ENCODE measurements around the gene MAPK10. TPM values are rescaled to one million over a fixed set of nuclear protein-coding genes. Genes with fewer than 3 reads are reported as not detected.
A peak's percentile ranks its signal among the peaks of the same experiment; 100 is the strongest.

The MAPK10 gene
- total and polyA plus RNA-seq, 2 of the 8 experiments (the other 6 are each of a cell fraction or from before 2014, with no cell fraction given): 2.5 to 3.1 TPM

DNA sequence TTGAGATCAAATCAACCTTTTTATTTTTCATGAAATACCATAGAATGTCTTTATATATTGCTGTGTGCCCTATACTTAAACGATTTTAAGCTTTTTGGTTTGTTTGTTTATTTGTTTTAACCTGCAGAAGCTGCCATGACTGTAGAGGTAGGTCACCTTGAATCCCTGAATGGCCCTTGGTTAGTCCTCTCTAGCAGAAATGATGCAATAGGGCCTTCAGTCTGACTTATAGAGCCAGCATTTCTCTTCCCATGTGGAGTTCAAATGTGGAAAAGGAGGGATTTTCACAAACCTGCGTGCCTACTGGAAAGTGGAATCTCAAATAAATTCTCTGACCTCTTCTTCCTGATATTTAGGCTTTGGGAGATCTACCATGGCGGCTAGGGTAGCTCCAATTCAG lies 327.9 kb downstream of the MAPK10 start:
- H3K4me1 ChIP-seq (replicated peaks in 1 of 4; ENCODE audit: control insufficient read depth in 3 of 4, insufficient read depth in 4 of 4, low read length in 3 of 4): peaks cover 0 to 9% (median 1%) of the 10 kb centered on the region in 4 experiments; a peak in 2 of 7 replicates
- no peak overlapping the region for H2BK20ac ChIP-seq (ENCODE audit: low read length)
- no peak overlapping the region for H3K4me3 ChIP-seq (ENCODE audit: extremely low read depth in 1 of 4, insufficient read depth in 2 of 4, low read depth in 3 of 4, low read length in 4 of 4)
- H3K4ac ChIP-seq (replicated peaks; ENCODE audit: insufficient read length, low read depth, low read length): no peak overlapping the region
- H3K18ac ChIP-seq (ENCODE audit: extremely low read depth, low read length): no peak overlapping the region
- no peak overlapping the region for H3K56ac ChIP-seq (replicated peaks; ENCODE audit: insufficient read length, low read depth, low read length)
- H3K9me3 ChIP-seq (ENCODE audit: insufficient read depth in 2 of 2, low read depth in 1 of 2, low read length in 1 of 2): no peaks in the 10 kb centered on the region
- DNase-seq (ENCODE audit: low read depth in 1 of 2, low spot score in 2 of 2) (no peak), FAIRE-seq (no peak)
- 86% methylated on average over 3 of the region's 3 CpGs; no CpG with 5 or more reads in 1 of the 2 experiments for WGBS, 2 experiments (ENCODE audit: extremely low coverage in 1 of 2, insufficient coverage in 1 of 2, insufficient read length in 1 of 2, insufficient replicate concordance in 2 of 2, low coverage in 1 of 2, low lambda C conversion rate in 2 of 2, missing lambda C conversion rate in 1 of 2)
- peak; percentile 47; the same call in 1 of the 2 replicates for TF ChIP-seq CEBPB (IDR thresholded peaks at IDR 0.05; ENCODE audit: low read depth, low read length)
- TF ChIP-seq NRF1 (IDR thresholded peaks at IDR 0.05; ENCODE audit: low read depth, low read length): no peak
- no peak overlapping the region for H2BK15ac ChIP-seq (ENCODE audit: low read length)
- no peak overlapping the region for H4K5ac ChIP-seq (ENCODE audit: insufficient read length, low read depth, low read length)
- H4K20me1 ChIP-seq (replicated peaks in 1 of 2; ENCODE audit: control insufficient read depth in 1 of 2, insufficient read depth in 2 of 2, low read length in 2 of 2): no peaks in the 10 kb centered on the region
- H3K36me3 ChIP-seq (ENCODE audit: control insufficient read depth in 2 of 4, insufficient read depth in 4 of 4, low read length in 3 of 4): no peaks in the 10 kb centered on the region
- no peak overlapping the region for H4K8ac ChIP-seq (ENCODE audit: extremely low read depth, insufficient read depth, low read length)
- no peak overlapping the region for H3K4me2 ChIP-seq (ENCODE audit: insufficient read depth in 1 of 2, low read depth in 2 of 2, low read length in 2 of 2)
- CTCF ChIA-PET (ENCODE audit: partially characterized antibody): interaction anchor here (1.1 to 1.9 kb wide), 3 partner anchors 14 to 284 kb away, joined by 3 to 7 read pairs (median 5); no protein-coding TSS in a partner anchor
- POLR2A ChIA-PET (ENCODE audit: partially characterized antibody): no interaction called here
- H3K23me2 ChIP-seq (ENCODE audit: low read depth, low read length): no peaks in the 10 kb centered on the region
- no peak overlapping the region for H2AK5ac ChIP-seq (ENCODE audit: low read depth, low read length)
- no peak overlapping the region for H3K9ac ChIP-seq (replicated peaks in 1 of 4; ENCODE audit: extremely low read depth in 1 of 4, low read depth in 3 of 4, low read length in 3 of 4)
- no peaks in the 10 kb centered on the region for H3K79me2 ChIP-seq (ENCODE audit: control insufficient read depth in 1 of 2, insufficient read depth in 2 of 2, low read length in 2 of 2)
- H2BK120ac ChIP-seq (replicated peaks; ENCODE audit: low read depth, low read length): no peak overlapping the region
- H2BK12ac ChIP-seq (ENCODE audit: low read depth, low read length): no peak overlapping the region
- no peaks in the 10 kb centered on the region for H3K27me3 ChIP-seq (replicated peaks in 1 of 4; ENCODE audit: control insufficient read depth in 3 of 4, extremely low read depth in 1 of 4, insufficient read depth in 3 of 4, low read length in 3 of 4)
- H2AFZ ChIP-seq (ENCODE audit: low read length): no peak overlapping the region
- no peak overlapping the region for H2BK5ac ChIP-seq (ENCODE audit: low read depth, low read length)
- no peak overlapping the region for H4K91ac ChIP-seq (replicated peaks; ENCODE audit: insufficient read length, low read length)
- H3K79me1 ChIP-seq (ENCODE audit: low read depth, low read length): no peaks in the 10 kb centered on the region
- H3K27ac ChIP-seq (ENCODE audit: low read depth, low read length): no peak overlapping the region
- no peak overlapping the region for H3K23ac ChIP-seq (ENCODE audit: insufficient read length)
- no peak overlapping the region for H3K14ac ChIP-seq (ENCODE audit: insufficient read length)
